Glutamatergic neuron (in vitro differentiated cells): ENCODE results near the gene IL1RAP. TPM values are rescaled to one million over a fixed set of nuclear protein-coding genes. Genes with fewer than 3 reads are reported as not detected.

Source experiments
- DNase-seq: peaks from one replicate; pipeline ENCODE4 v3.0.0; 2022
- H3K27ac Mint-ChIP-seq: one replicate; pipeline ENCODE4 v1.8.0; 2020; ENCODE audit warnings: mild to moderate bottlenecking, mixed read lengths, inconsistent platforms; ENCODE audit not compliant: unreplicated experiment
- H3K27me3 Mint-ChIP-seq: one replicate; pipeline ENCODE4 v1.8.0; 2020; ENCODE audit warnings: mild to moderate bottlenecking, moderate library complexity, mixed read lengths, inconsistent platforms; ENCODE audit not compliant: unreplicated experiment
- H3K36me3 Mint-ChIP-seq: one replicate; pipeline ENCODE4 v1.8.0; 2020; ENCODE audit warnings: mild to moderate bottlenecking, mixed read lengths, inconsistent platforms; ENCODE audit not compliant: unreplicated experiment
- H3K4me1 Mint-ChIP-seq: one replicate; pipeline ENCODE4 v1.8.0; 2020; ENCODE audit warnings: mild to moderate bottlenecking, low read depth, mixed read lengths, inconsistent platforms; ENCODE audit not compliant: unreplicated experiment
- H3K4me3 Mint-ChIP-seq: one replicate; pipeline ENCODE4 v1.8.0; 2020; ENCODE audit warnings: mild to moderate bottlenecking, mixed read lengths, inconsistent platforms; ENCODE audit not compliant: unreplicated experiment
- H3K9me3 Mint-ChIP-seq: one replicate; pipeline ENCODE4 v1.8.0; 2020; ENCODE audit warnings: mild to moderate bottlenecking, moderate library complexity, mixed read lengths, inconsistent platforms; ENCODE audit not compliant: unreplicated experiment
- total RNA-seq: library from RNA; stranded (reverse); fragmentation: NEBNext Ultra II Directional; extraction: Animal tissue kit (Norgen Biotek cat#: 25700); gene quantifications from one replicate; pipeline ENCODE4 v1.2.1, GENCODE V29; 2021; ENCODE audit not compliant: unreplicated experiment
- TF ChIP-seq, protein P1 (sequence below): fragments of 200-600 bp; sonication (generic); IDR thresholded peaks from one replicate; pipeline ENCODE4 v1.5.0; 2021; ENCODE audit not compliant: partially characterized antibody, unreplicated experiment

The IL1RAP gene
- total RNA-seq, 1 donor from 2014 or later, result 0.37 TPM

DNA sequence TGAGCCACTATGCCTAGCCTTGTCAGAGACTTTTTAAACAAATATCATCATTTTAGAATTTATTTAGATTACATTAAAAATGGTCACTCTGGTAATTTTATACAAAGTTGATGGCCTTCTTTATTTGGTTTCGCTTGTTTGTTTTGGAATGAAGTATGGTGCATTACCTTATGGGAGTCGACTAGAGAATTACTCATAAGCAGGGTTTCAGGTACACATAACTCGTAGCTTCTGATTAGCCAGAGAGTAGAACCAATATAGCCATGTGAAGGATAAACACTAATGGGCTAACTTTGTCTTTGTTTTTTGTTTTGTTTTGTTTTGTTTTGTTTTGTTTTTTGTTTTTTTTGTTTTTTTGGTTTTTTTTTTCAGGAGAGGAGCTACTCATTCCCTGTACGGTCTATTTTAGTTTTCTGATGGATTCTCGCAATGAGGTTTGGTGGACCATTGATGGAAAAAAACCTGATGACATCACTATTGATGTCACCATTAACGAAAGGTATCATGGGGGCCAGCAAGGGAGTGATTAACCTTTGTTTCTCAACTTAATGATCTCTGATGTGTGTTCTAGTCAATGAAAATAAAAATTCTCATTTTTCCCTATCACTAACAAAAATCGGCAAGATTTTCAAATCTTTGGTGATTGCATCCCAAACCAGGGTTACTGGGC is 113.2 kb downstream of the IL1RAP start:
- H3K27ac Mint-ChIP-seq, result no peak overlapping the region
- no peaks in the 10 kb centered on the region for H3K4me1 Mint-ChIP-seq
- DNase-seq, result no peak
- no peaks in the 10 kb centered on the region for H3K9me3 Mint-ChIP-seq
- TF ChIP-seq, protein P1, sequence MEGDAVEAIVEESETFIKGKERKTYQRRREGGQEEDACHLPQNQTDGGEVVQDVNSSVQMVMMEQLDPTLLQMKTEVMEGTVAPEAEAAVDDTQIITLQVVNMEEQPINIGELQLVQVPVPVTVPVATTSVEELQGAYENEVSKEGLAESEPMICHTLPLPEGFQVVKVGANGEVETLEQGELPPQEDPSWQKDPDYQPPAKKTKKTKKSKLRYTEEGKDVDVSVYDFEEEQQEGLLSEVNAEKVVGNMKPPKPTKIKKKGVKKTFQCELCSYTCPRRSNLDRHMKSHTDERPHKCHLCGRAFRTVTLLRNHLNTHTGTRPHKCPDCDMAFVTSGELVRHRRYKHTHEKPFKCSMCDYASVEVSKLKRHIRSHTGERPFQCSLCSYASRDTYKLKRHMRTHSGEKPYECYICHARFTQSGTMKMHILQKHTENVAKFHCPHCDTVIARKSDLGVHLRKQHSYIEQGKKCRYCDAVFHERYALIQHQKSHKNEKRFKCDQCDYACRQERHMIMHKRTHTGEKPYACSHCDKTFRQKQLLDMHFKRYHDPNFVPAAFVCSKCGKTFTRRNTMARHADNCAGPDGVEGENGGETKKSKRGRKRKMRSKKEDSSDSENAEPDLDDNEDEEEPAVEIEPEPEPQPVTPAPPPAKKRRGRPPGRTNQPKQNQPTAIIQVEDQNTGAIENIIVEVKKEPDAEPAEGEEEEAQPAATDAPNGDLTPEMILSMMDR, result no peak
- H3K4me3 Mint-ChIP-seq, result no peak overlapping the region
- no peaks in the 10 kb centered on the region for H3K36me3 Mint-ChIP-seq
- no peaks in the 10 kb centered on the region for H3K27me3 Mint-ChIP-seq

DNA sequence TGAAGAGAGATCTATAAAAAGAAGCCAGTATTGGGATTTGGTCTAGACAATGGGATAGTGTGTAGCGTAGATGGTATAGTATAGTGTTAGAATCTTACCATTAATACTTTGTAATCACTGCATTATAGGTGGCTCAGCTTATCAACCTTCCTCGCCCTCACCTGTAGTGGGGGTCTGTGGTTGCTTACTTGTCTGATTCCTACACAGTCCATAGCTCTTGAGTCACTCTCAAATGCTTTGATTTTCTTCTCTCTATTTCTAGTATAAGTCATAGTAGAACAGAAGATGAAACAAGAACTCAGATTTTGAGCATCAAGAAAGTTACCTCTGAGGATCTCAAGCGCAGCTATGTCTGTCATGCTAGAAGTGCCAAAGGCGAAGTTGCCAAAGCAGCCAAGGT is 115.2 kb downstream of the IL1RAP start:
- TF ChIP-seq, protein P1, result no peak
- no peaks in the 10 kb centered on the region for H3K9me3 Mint-ChIP-seq
- no peaks in the 10 kb centered on the region for H3K36me3 Mint-ChIP-seq
- H3K4me3 Mint-ChIP-seq, result no peak overlapping the region
- no peak for DNase-seq
- no peaks in the 10 kb centered on the region for H3K27me3 Mint-ChIP-seq
- no peak overlapping the region for H3K27ac Mint-ChIP-seq
- peaks cover 2% of the 10 kb centered on the region for H3K4me1 Mint-ChIP-seq

DNA sequence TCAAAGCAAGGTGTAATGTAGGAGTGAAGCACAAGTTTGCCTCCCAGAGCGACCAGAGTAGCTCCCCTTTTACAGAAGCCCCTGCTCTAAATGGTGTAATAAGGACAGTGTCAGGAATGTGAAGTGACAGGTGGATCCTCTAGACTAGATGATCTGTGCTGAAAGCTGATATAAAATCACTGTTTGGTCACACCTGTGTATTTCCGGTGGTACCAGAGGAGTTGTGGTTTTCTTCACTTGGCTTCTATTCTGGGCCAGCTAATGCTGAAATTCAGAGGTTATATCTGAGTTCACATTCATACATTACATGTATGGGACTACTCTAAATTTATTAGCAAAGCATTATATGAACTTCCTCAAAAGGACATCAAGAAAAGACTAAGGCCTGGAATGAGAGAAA is 117.4 kb downstream of the IL1RAP start:
- TF ChIP-seq, protein P1, result no peak
- no peak overlapping the region for H3K4me3 Mint-ChIP-seq
- DNase-seq, result no peak
- H3K9me3 Mint-ChIP-seq, result no peaks in the 10 kb centered on the region
- peaks cover 2% of the 10 kb centered on the region for H3K4me1 Mint-ChIP-seq
- no peaks in the 10 kb centered on the region for H3K27me3 Mint-ChIP-seq
- H3K27ac Mint-ChIP-seq, result no peak overlapping the region
- H3K36me3 Mint-ChIP-seq, result no peaks in the 10 kb centered on the region

DNA sequence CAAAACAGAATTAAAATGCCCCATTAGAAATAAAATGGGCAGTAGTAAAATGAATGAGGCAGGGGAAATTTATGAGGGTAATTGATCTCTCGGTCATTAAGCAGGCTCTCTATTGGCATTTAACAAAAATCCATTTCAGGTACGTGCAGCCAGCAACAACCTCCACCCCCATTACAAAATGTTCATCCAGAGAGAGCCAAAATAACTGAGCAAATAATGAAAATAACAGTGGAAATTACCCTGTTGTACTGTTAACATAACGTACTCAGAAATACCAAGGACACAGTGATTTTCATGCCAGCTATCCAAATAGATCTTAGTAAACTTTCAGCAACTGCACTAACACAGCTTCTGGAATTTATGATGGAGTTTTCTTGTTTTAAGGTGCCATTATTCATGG is 127.7 kb downstream of the IL1RAP start:
- Mint-ChIP-seq H3K27me3 (no peaks in the 10 kb centered on the region), H3K4me3 (no peak overlapping the region)

DNA sequence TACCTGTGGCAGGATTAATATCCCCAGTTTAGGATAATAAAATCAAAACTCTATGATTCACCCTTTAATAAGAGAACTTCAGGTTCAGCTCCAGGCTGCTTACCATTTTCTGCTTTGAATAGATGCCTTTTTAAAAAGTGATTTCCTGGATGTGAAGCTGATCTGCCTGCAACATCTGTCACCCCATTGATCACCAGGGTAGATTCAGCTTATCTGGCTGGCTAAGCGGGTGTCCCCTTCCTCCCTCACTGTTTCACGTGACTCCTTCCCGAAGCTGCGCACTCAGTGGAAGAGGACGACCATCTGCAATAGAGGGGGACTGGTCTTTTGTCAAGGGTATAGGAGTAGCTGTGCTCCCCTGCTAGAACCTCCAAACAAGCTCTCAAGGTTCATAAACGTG is 128.1 kb downstream of the IL1RAP start:
- TF ChIP-seq, protein P1, result no peak
- no peak for DNase-seq
- Mint-ChIP-seq H3K9me3 (no peaks in the 10 kb centered on the region), H3K27me3 (no peaks in the 10 kb centered on the region), H3K27ac (no peak overlapping the region), H3K4me3 (no peak overlapping the region), H3K36me3 (no peaks in the 10 kb centered on the region), H3K4me1 (peaks cover 7% of the 10 kb centered on the region)

More for the DNA sequence above, 127.7 kb downstream of the IL1RAP start:
- Mint-ChIP-seq H3K4me1 (peaks cover 7% of the 10 kb centered on the region), H3K36me3 (no peaks in the 10 kb centered on the region), H3K27ac (no peak overlapping the region), H3K9me3 (no peaks in the 10 kb centered on the region)
- TF ChIP-seq, protein P1, result no peak
- no peak for DNase-seq
